Heart left ventricle (tissue), 13 donors: ENCODE data around the gene ARHGEF10L.

Experiments
- POLR2A ChIP-seq, 2 donors: fragments of 450-650 bp; IDR thresholded peaks; one replicate each; pipeline ENCODE4 v1.6.1; 2017; ENCODE audit warnings: antibody characterized with exemption in 2 of 2, mild to moderate bottlenecking in 2 of 2, moderate library complexity in 2 of 2
- TF ChIP-seq, protein P1 (sequence below), 12 donors: fragments of 200-600 bp; sonication (generic) in 4 of 12; IDR thresholded peaks; one replicate each; pipeline versions ENCODE4 v1.5.0 to v1.8.0; 2018 to 2022; ENCODE audit warnings: antibody characterized with exemption in 12 of 12, mild to moderate bottlenecking in 5 of 12
- donor health status: ischemic (EF 13 %, LVEDD 7.1; RV severe dilation, severe dysfunction).
- donor health status: DM: no; HTN: yes; CAD: no.
- donor health status: DM: no; HTN: no; CAD: no.
- donor health status: ischemic (EF 25% LVEDD 6.9; RV normal size, moderate dysfunction).
- donor health status: ischemic (EF 25% LVEDD 5.7; RV mildly dilated, moderate dysfunction).
- donor health status: ischemic (EF 35%, LVEDD 5.7; RV mildly dilated, moderate dysfunction).
- donor health status: nonischemic (EF 11% LVEDD 7.7; RV severe dilation, severe dysfunction).
- donor health status: DM: yes; HTN: yes; CAD: no.
- donor health status: PGD.
- donor health status: ischemic (EF 29% LVEDD 5.4; RV normal size, mild dysfunction).
- donor health status: nonischemic (EF 23%, LVEDD 6.1; RV moderate dilation, normal function).

DNA sequence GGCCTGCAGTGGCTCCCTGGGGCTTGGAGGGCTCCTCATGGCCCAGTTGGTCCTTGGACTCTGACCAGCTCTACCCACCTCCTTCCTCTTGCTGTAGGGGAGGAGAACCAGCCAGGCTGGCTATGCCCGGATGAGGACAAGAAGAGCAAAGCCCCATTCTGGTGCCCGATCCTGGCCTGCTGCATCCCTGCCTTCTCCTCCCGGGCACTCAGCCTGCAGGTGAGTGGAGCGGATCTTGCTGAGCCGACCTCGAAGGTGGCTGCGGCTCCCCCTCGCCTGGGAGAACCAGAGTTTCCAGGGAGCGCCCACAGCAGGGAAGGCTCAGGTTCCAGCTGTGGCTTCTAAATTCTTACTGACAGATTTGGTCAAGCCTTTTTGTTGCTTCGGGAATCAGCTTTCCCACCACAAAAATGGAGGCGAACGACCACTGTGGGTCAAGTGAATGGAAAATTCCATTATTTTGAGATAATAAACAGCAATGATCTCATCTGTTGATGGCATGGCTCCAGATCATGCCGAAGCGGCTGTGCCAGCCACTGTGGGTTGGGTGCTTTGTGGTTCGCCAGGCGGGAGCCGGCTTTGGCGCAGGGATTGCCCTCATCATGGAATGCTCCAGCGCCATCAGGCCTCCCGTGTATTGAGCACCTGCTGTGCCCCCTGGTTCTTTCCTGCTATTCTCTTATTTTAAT is 109.1 kb downstream of the ARHGEF10L start:
- TF ChIP-seq, protein P1, sequence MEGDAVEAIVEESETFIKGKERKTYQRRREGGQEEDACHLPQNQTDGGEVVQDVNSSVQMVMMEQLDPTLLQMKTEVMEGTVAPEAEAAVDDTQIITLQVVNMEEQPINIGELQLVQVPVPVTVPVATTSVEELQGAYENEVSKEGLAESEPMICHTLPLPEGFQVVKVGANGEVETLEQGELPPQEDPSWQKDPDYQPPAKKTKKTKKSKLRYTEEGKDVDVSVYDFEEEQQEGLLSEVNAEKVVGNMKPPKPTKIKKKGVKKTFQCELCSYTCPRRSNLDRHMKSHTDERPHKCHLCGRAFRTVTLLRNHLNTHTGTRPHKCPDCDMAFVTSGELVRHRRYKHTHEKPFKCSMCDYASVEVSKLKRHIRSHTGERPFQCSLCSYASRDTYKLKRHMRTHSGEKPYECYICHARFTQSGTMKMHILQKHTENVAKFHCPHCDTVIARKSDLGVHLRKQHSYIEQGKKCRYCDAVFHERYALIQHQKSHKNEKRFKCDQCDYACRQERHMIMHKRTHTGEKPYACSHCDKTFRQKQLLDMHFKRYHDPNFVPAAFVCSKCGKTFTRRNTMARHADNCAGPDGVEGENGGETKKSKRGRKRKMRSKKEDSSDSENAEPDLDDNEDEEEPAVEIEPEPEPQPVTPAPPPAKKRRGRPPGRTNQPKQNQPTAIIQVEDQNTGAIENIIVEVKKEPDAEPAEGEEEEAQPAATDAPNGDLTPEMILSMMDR (IDR thresholded peaks at IDR 0.05): no peak
- TF ChIP-seq POLR2A (IDR thresholded peaks at IDR 0.05): no peak
